ENCODE measurements around the gene DRC1. TPM values are rescaled to one million over a fixed set of nuclear protein-coding genes. Genes with fewer than 3 reads are reported as not detected.

Gene DRC1
- total RNA-seq, 2 experiments from 2014 or later, result not detected

DNA sequence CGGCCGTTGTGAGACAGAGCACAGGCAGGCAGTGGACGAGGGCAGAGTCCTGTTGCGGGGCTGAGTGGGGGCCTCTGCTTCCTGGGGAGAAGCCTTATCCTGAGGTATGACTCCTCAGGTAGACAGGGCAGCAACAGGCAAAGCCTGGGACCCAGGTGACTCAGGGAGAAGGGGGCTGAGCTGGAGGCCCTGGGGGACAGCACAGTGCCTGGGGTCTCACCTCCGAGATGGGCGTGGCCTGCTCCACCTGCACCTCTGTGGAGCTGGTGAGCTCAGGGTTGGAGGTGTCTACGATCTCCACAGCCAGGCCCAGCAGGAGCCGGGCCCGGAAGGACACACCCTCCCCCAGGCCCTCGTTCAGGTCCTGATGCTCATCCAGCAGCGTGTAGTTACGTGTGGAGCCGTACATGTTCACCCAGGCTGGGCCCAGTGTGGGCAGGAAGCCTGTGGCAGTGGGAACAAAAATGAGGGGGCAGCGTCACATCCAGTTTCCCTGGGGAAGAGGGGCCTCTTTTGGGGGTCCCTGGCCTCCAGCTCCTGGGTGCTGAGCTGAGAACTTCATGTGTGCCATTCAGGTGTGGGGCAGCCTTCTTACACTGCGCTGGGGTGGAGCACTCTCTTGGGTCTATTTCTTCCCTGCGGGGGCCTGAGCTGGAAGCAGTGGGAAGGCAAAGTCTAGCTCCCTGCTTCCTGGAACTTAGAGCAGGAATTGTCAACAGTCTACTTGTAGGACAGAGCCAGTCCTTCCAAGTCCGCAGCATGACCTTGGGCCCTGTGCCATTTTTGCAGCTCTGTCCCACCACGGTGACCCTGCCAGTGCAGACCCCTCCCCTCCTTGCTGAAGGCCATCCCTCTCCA is 79.1 kb downstream of the DRC1 start:
- no peak overlapping the region for H3K4me3 ChIP-seq (ENCODE audit: low read depth, low read length, poor library complexity, severe bottlenecking)
- TF ChIP-seq EZH2phosphoT487 (IDR thresholded peaks at IDR 0.05; ENCODE audit: borderline replicate concordance, low read depth, low read length) (no peak), CTCF (conservative IDR thresholded peaks at IDR 0.05; ENCODE audit: low read length) (no peak)
- H3K4me2 ChIP-seq (ENCODE audit: low read length), result no peak overlapping the region
- no peaks in the 10 kb centered on the region for H3K9me3 ChIP-seq (ENCODE audit: low read length)
- BruUV-seq (replicated peaks), result no TSS peak
- POLR2A ChIA-PET, result no interaction called here
- intact Hi-C loops (cut with micrococcal nuclease; ENCODE audit: unreplicated experiment), result no loop called here
- H2AFZ ChIP-seq (ENCODE audit: low read length), result no peak overlapping the region
- H3K9me2 ChIP-seq (ENCODE audit: insufficient read depth, low read length), result no peaks in the 10 kb centered on the region
- H4K20me1 ChIP-seq (ENCODE audit: insufficient read depth, low read length), result no peaks in the 10 kb centered on the region
- CTCF ChIA-PET (ENCODE audit: unreplicated experiment), result no interaction called here
- H3K79me2 ChIP-seq (ENCODE audit: insufficient read depth, low read depth, low read length), result no peaks in the 10 kb centered on the region
- no peak overlapping the region for H3K27ac ChIP-seq (ENCODE audit: low read depth, low read length, poor library complexity, severe bottlenecking)
- H3K36me3 ChIP-seq (ENCODE audit: insufficient read depth, low read length), result no peaks in the 10 kb centered on the region
- no peak for DNase-seq (ENCODE audit: low spot score)
- H3K4me1 ChIP-seq (ENCODE audit: insufficient read depth, low read length, poor library complexity, severe bottlenecking), result no peaks in the 10 kb centered on the region

- Histone ChIP-seq H3K9me2 (ENCODE audit: insufficient read depth, low read length) (no peaks in the 10 kb centered on the region), H3K36me3 (ENCODE audit: insufficient read depth, low read length) (no peaks in the 10 kb centered on the region), H4K20me1 (ENCODE audit: insufficient read depth, low read length) (no peaks in the 10 kb centered on the region), H3K79me2 (ENCODE audit: insufficient read depth, low read depth, low read length) (no peaks in the 10 kb centered on the region), H2AFZ (ENCODE audit: low read length) (no peak overlapping the region), H3K4me3 (ENCODE audit: low read depth, low read length, poor library complexity, severe bottlenecking) (no peak overlapping the region), H3K4me1 (ENCODE audit: insufficient read depth, low read length, poor library complexity, severe bottlenecking) (no peaks in the 10 kb centered on the region), H3K9me3 (ENCODE audit: low read length) (no peaks in the 10 kb centered on the region), H3K27ac (ENCODE audit: low read depth, low read length, poor library complexity, severe bottlenecking) (no peak overlapping the region), H3K4me2 (ENCODE audit: low read length) (no peak overlapping the region)
- intact Hi-C loops (cut with micrococcal nuclease; ENCODE audit: unreplicated experiment), result no loop called here
- ChIA-PET CTCF (ENCODE audit: unreplicated experiment) (no interaction called here), POLR2A (no interaction called here)
- BruUV-seq (replicated peaks), result no TSS peak
- DNase-seq (ENCODE audit: low spot score), result no peak
- TF ChIP-seq CTCF (conservative IDR thresholded peaks at IDR 0.05; ENCODE audit: low read length) (no peak), EZH2phosphoT487 (IDR thresholded peaks at IDR 0.05; ENCODE audit: borderline replicate concordance, low read depth, low read length) (no peak)
These were observed 80.0 kb downstream of the DRC1 start for GRCh38 chr2:26481706-26482105.
